Heart left ventricle (tissue), 16 donors: ENCODE results near the gene SLN. TPM values are rescaled to one million over a fixed set of nuclear protein-coding genes. Genes with fewer than 3 reads are reported as not detected.

Experiments
- ATAC-seq, 4 donors: fragments of 200-7000 bp; cut with Tn5 transposase; one replicate each; pipeline ENCODE4 v1.9.1; 2020 to 2022; ENCODE audit warnings: moderate library complexity in 4 of 4, mild to moderate bottlenecking in 3 of 4, moderate number of reproducible peaks in 1 of 4
- DNase-seq, 5 donors: peaks; one replicate each; pipeline ENCODE4 v3.0.0-alpha.2; 2020
- H3K27ac ChIP-seq, 12 donors: fragments of 200-600 bp; sonication (generic) in 4 of 12; one replicate each; pipeline versions ENCODE4 v1.5.0 to v1.8.0; 2016 to 2022; ENCODE audit warnings: mild to moderate bottlenecking in 2 of 12
- H3K27me3 ChIP-seq, 9 donors: fragments of 200-600 bp; sonication (generic) in 2 of 9; one replicate each; pipeline versions ENCODE4 v1.5.1 to v1.8.0; 2016 to 2022; ENCODE audit warnings: mild to moderate bottlenecking in 3 of 9
- H3K36me3 ChIP-seq, 9 donors: fragments of 200-600 bp; sonication (generic) in 2 of 9; one replicate each; pipeline versions ENCODE4 v1.5.0 to v1.8.0; 2018 to 2022; ENCODE audit warnings: mild to moderate bottlenecking in 2 of 9
- H3K4me1 ChIP-seq, 12 donors: fragments of 200-600 bp; sonication (generic) in 4 of 12; one replicate each; pipeline versions ENCODE4 v1.5.0 to v1.8.0; 2016 to 2022; ENCODE audit warnings: mild to moderate bottlenecking in 3 of 12
- H3K4me3 ChIP-seq, 12 donors: fragments of 200-600 bp; sonication (generic) in 4 of 12; one replicate each; pipeline versions ENCODE4 v1.5.0 to v1.8.0; 2017 to 2022; ENCODE audit warnings: mild to moderate bottlenecking in 9 of 12, moderate library complexity in 4 of 12
- H3K9me3 ChIP-seq, 12 donors: fragments of 200-600 bp; sonication (generic) in 4 of 12; one replicate each; pipeline versions ENCODE4 v1.5.0 to v1.8.0; 2016 to 2022; ENCODE audit warnings: mild to moderate bottlenecking in 1 of 12
- POLR2A ChIP-seq, 2 donors: fragments of 450-650 bp; IDR thresholded peaks; one replicate each; pipeline ENCODE4 v1.6.1; 2017; ENCODE audit warnings: antibody characterized with exemption in 2 of 2, mild to moderate bottlenecking in 2 of 2, moderate library complexity in 2 of 2
- WGBS, 4 donors: extraction: QIAGEN DNeasy Blood & Tissue Kit in 2 of 4; methylation state at CpG; one replicate each; pipeline versions ENCODE4 v1.1.5 to v1.1.7; 2013 to 2018; 5-methylcytosine and 5-hydroxymethylcytosine counted together
- intact Hi-C, 10 donors: fragments of 100-400 bp; cut with DNase I; formaldehyde crosslinking; loops; one replicate each; pipeline versions ENCODE4 v1.11.1 to v1.14.2; 2022
- polyA plus RNA-seq, 2 donors: library from polyadenylated mRNA; stranded (reverse); fragments of 200-250 nt; gene quantifications; one replicate each; pipeline ENCODE4 v1.2.3, GENCODE V29; 2013
- total RNA-seq, 9 donors: library from RNA; depleted of rRNA in 2 of 9; stranded (reverse); fragments of >200 nt in 2 of 9; fragmentation: NEBNext Ultra II Directional in 3 of 9; extraction: Animal tissue kit (Norgen Biotek cat#: 25700) in 3 of 9; gene quantifications; one replicate each; pipeline versions ENCODE4 v1.1.0 to v1.2.4, GENCODE V29; 2016 to 2023
- TF ChIP-seq, protein P1 (sequence below), 12 donors: fragments of 200-600 bp; sonication (generic) in 4 of 12; IDR thresholded peaks; one replicate each; pipeline versions ENCODE4 v1.5.0 to v1.8.0; 2018 to 2022; ENCODE audit warnings: antibody characterized with exemption in 12 of 12, mild to moderate bottlenecking in 5 of 12
- donor health status: ischemic (EF 13 %, LVEDD 7.1; RV severe dilation, severe dysfunction).
- donor health status: healthy with polysubstance abuse.
- donor health status: DM: no; HTN: yes; CAD: no.
- donor health status: DM: no; HTN: no; CAD: no.
- donor health status: ischemic (EF 25% LVEDD 6.9; RV normal size, moderate dysfunction).
- donor health status: ischemic (EF 25% LVEDD 5.7; RV mildly dilated, moderate dysfunction).
- donor health status: healthy.
- donor health status: DM: yes; HTN: yes; CAD: no.
- donor health status: ischemic (EF 35%, LVEDD 5.7; RV mildly dilated, moderate dysfunction).
- donor health status: nonischemic (EF 11% LVEDD 7.7; RV severe dilation, severe dysfunction).
- donor health status: DM: yes; HTN: yes; CAD: no.
- donor health status: PGD.
- donor health status: ischemic (EF 29% LVEDD 5.4; RV normal size, mild dysfunction).
- donor health status: nonischemic (EF 23%, LVEDD 6.1; RV moderate dilation, normal function).

SLN gene
- total and polyA plus RNA-seq, 11 donors: 1.1 to 64.8 (median 2.6) TPM

GRCh38 chr11:107688322-107688918 is 23.4 kb downstream of the SLN start:
- Histone ChIP-seq H3K9me3 (no peaks in the 10 kb centered on the region), H3K36me3 (no peaks in the 10 kb centered on the region), H3K4me1 (peaks cover 0 to 7% (median 0%) of the 10 kb centered on the region in 12 donors), H3K4me3 (no peak overlapping the region), H3K27me3 (no peaks in the 10 kb centered on the region), H3K27ac (no peak overlapping the region)
- WGBS, 4 donors: 63 to 71% (median 68%) methylated on average over 6 of the region's 6 CpGs
- ATAC-seq (no peak), DNase-seq (no peak)
- no peak for TF ChIP-seq POLR2A (IDR thresholded peaks at IDR 0.05)
- TF ChIP-seq, protein P1, sequence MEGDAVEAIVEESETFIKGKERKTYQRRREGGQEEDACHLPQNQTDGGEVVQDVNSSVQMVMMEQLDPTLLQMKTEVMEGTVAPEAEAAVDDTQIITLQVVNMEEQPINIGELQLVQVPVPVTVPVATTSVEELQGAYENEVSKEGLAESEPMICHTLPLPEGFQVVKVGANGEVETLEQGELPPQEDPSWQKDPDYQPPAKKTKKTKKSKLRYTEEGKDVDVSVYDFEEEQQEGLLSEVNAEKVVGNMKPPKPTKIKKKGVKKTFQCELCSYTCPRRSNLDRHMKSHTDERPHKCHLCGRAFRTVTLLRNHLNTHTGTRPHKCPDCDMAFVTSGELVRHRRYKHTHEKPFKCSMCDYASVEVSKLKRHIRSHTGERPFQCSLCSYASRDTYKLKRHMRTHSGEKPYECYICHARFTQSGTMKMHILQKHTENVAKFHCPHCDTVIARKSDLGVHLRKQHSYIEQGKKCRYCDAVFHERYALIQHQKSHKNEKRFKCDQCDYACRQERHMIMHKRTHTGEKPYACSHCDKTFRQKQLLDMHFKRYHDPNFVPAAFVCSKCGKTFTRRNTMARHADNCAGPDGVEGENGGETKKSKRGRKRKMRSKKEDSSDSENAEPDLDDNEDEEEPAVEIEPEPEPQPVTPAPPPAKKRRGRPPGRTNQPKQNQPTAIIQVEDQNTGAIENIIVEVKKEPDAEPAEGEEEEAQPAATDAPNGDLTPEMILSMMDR (IDR thresholded peaks at IDR 0.05): no peak
- intact Hi-C loops: loop anchor here in 7 of 10 donors (2.0 to 5.0 kb wide), 3 partner anchors 111 to 126 kb away; no protein-coding TSS in a partner anchor

DNA sequence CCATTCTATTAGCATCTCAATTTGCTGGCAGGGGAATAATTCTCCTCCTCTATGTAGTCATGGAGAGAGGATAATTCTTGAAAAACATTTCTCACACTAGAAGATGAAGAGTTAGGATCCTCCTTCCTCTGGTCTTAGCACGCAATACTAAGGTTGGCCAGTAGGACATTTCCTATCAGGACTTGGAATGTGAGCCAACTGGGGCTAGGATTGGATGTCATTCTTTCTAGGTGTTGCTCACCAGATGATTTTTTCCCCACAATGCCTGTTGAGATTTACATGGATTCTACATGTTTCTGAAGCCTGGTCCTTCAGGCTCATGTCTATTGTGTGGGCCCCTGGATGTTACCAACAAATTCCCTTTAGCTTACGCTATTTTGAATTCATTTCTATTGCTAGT is 28.0 kb downstream of the SLN start:
- intact Hi-C loops: no loop called here
- ATAC-seq (no peak), DNase-seq (no peak)
- 90 to 92% (median 91%) methylated on average over 2 of the region's 2 CpGs for WGBS, 4 donors
- Histone ChIP-seq H3K4me3 (no peak overlapping the region), H3K27me3 (no peaks in the 10 kb centered on the region), H3K36me3 (no peaks in the 10 kb centered on the region), H3K4me1 (peaks cover 0 to under 1% (median 0%) of the 10 kb centered on the region in 12 donors), H3K27ac (no peak overlapping the region), H3K9me3 (no peaks in the 10 kb centered on the region)
- TF ChIP-seq, protein P1 (IDR thresholded peaks at IDR 0.05): peak in 3 of 12 donors; percentile 8 to 32 (median 22)
- no peak for TF ChIP-seq POLR2A (IDR thresholded peaks at IDR 0.05)

- peak overlapping the region in 1 of 12 donors; percentile 7 for H3K27ac ChIP-seq
- H3K4me3 ChIP-seq: no peak overlapping the region
- no peaks in the 10 kb centered on the region for H3K4me1 ChIP-seq
- TF ChIP-seq, protein P1 (IDR thresholded peaks at IDR 0.05): no peak
- no peak for TF ChIP-seq POLR2A (IDR thresholded peaks at IDR 0.05)
- ATAC-seq: no peak
- H3K9me3 ChIP-seq: no peaks in the 10 kb centered on the region
- DNase-seq: no peak
- intact Hi-C loops: no loop called here
- no peaks in the 10 kb centered on the region for H3K27me3 ChIP-seq
- no peaks in the 10 kb centered on the region for H3K36me3 ChIP-seq
- WGBS, 4 donors: 66 to 73% (median 72%) methylated on average over 2 of the region's 2 CpGs
Observed at GRCh38 chr11:107683061-107683460, 28.8 kb downstream of the SLN start.

- ATAC-seq (no peak), DNase-seq (no peak)
- intact Hi-C loops: no loop called here
- H3K27ac ChIP-seq: peak overlapping the region in 1 of 12 donors; percentile 7
- TF ChIP-seq, protein P1 (IDR thresholded peaks at IDR 0.05): no peak
- TF ChIP-seq POLR2A (IDR thresholded peaks at IDR 0.05): no peak
- no peaks in the 10 kb centered on the region for H3K4me1 ChIP-seq
- 81 to 86% (median 84%) methylated on average over 5 of the region's 5 CpGs for WGBS, 4 donors
- H3K4me3 ChIP-seq: no peak overlapping the region
- H3K27me3 ChIP-seq: no peaks in the 10 kb centered on the region
- no peaks in the 10 kb centered on the region for H3K9me3 ChIP-seq
- H3K36me3 ChIP-seq: no peaks in the 10 kb centered on the region
Observed at GRCh38 chr11:107682572-107682971, 29.3 kb downstream of the SLN start.
